Measurements from ENCODE around the gene MALT1.

- no peak for TF ChIP-seq CTCF (IDR thresholded peaks at IDR 0.05)
- TF ChIP-seq POLR2A (IDR thresholded peaks at IDR 0.05) = no peak
Measured at GRCh38 chr18:58654896-58655614, 16.2 kb upstream of the MALT1 start.
